Endodermal cell (in vitro differentiated cells): ENCODE measurements around the gene CHST6. TPM values are rescaled to one million over a fixed set of nuclear protein-coding genes. Genes with fewer than 3 reads are reported as not detected.
"Not testable (repeated sequence)": the region's sequence is repeated elsewhere in the genome, so short reads cannot be mapped to it uniquely, and the experiment has no call there.

ENCODE experiments used
- DNase-seq: peaks from one replicate; pipeline ENCODE4 v3.0.0-alpha.2; 2017
- H3K27ac ChIP-seq: 2 replicates; pipeline ENCODE4 v1.5.1; 2013; ENCODE audit warnings: mild to moderate bottlenecking, low read depth, low read length, moderate library complexity
- H3K27me3 ChIP-seq: 2 replicates; pipeline ENCODE4 v1.6.1; 2013; ENCODE audit warnings: mild to moderate bottlenecking, low read length, moderate library complexity; ENCODE audit not compliant: insufficient read depth, control insufficient read depth, poor library complexity, severe bottlenecking
- H3K36me3 ChIP-seq: 2 replicates; pipeline ENCODE4 v1.7.0; 2013; ENCODE audit warnings: mild to moderate bottlenecking, low read length, moderate library complexity; ENCODE audit not compliant: control insufficient read depth, insufficient read depth
- H3K4me1 ChIP-seq: one replicate; pipeline ENCODE4 v1.7.0; 2013; ENCODE audit warnings: low read length; ENCODE audit not compliant: control insufficient read depth, insufficient read depth
- H3K4me3 ChIP-seq: 2 replicates; pipeline ENCODE4 v1.5.1; 2013; ENCODE audit warnings: mild to moderate bottlenecking, low read length, moderate library complexity
- H3K9ac ChIP-seq: 2 replicates; pipeline ENCODE4 v1.6.1; 2013; ENCODE audit warnings: mild to moderate bottlenecking, low read length, moderate library complexity; ENCODE audit not compliant: poor library complexity, severe bottlenecking; ENCODE audit errors: extremely low read depth
- H3K9me3 ChIP-seq: 2 replicates; pipeline ENCODE4 v1.6.1; 2013; ENCODE audit warnings: mild to moderate bottlenecking, low read length, moderate library complexity; ENCODE audit not compliant: control insufficient read depth
- H3K27ac Mint-ChIP-seq: 2 replicates; pipeline ENCODE4 v1.8.0; 2020; ENCODE audit warnings: mixed read lengths
- H3K27me3 Mint-ChIP-seq: 2 replicates; pipeline ENCODE4 v1.8.0; 2021; ENCODE audit warnings: mild to moderate bottlenecking, mixed read lengths; ENCODE audit not compliant: insufficient read depth
- H3K36me3 Mint-ChIP-seq: 2 replicates; pipeline ENCODE4 v1.8.0; 2020; ENCODE audit warnings: low read depth, mixed read lengths
- H3K4me1 Mint-ChIP-seq: 2 replicates; pipeline ENCODE4 v1.8.0; 2020; ENCODE audit warnings: mixed read lengths
- H3K4me3 Mint-ChIP-seq: 2 replicates; pipeline ENCODE4 v1.8.0; 2020; ENCODE audit warnings: mild to moderate bottlenecking, moderate library complexity, mixed read lengths
- H3K9me3 Mint-ChIP-seq: 2 replicates; pipeline ENCODE4 v1.8.0; 2020; ENCODE audit warnings: mild to moderate bottlenecking, mixed read lengths
- WGBS, 2 experiments: methylation state at CpG; one replicate each; pipeline versions ENCODE4 v1.1.5 to v1.1.7; 2013; ENCODE audit warnings: missing lambda C conversion rate in 2 of 2, mixed read lengths in 1 of 2; ENCODE audit not compliant: insufficient coverage in 1 of 2, insufficient read length in 1 of 2; 5-methylcytosine and 5-hydroxymethylcytosine counted together
- long read RNA-seq, 4 experiments: library from polyadenylated mRNA in 2 of 4; library from RNA in 1 of 4; library from capped mRNA in 1 of 4; stranded (forward) in 3 of 4; unstranded in 1 of 4; transcript quantifications; one replicate each; pipeline ENCODE4 v2.0.0, GENCODE V29; 2020 to 2021; ENCODE audit warnings: inconsistent platforms in 1 of 4
- polyA plus RNA-seq, 2 experiments: library from polyadenylated mRNA; stranded (reverse); fragments of 50-300 nt; gene quantifications; one replicate each; pipeline ENCODE4 v1.2.3, GENCODE V29; 2013
- total RNA-seq, 2 donors: library from RNA; stranded (reverse); fragmentation: NEBNext Ultra II Directional in 1 of 2; extraction: Animal tissue kit (Norgen Biotek cat#: 25700) in 1 of 2; gene quantifications; 2 replicates in 1 of 2; 3 replicates in 1 of 2; pipeline ENCODE4 v1.2.1, GENCODE V29; 2021
- TF ChIP-seq, protein P1 (sequence below): fragments of 200-600 bp; sonication (generic); conservative IDR thresholded peaks from 2 replicates; pipeline ENCODE4 v1.5.0; 2021; ENCODE audit warnings: antibody characterized with exemption, mild to moderate bottlenecking

Gene CHST6
- 10 to 100 TPM; 13.5 to 15.9 TPM for total RNA-seq
- polyA plus RNA-seq (2013, experiment 1 of 2) = 6.5 TPM
- 6.6 TPM for polyA plus RNA-seq (2013, experiment 2 of 2)
- long read RNA-seq, experiment 1, partial matches to known transcripts = 0 of 7 reads
- long read RNA-seq, experiment 1, other reads (novel, unspliced or antisense) = 7 of 7 reads
- long read RNA-seq, experiment 2, partial matches to known transcripts = 0 of 2 reads
- long read RNA-seq, experiment 2, other reads (novel, unspliced or antisense) = 2 of 2 reads
- long read RNA-seq, experiment 3, full-length matches to known transcripts = 3 of 8 reads
- long read RNA-seq, experiment 3, partial matches to known transcripts = 0 of 8 reads
- long read RNA-seq, experiment 3, other reads (novel, unspliced or antisense) = 5 of 8 reads
- long read RNA-seq, experiment 4 = 0 reads

GRCh38 chr16:75495076-75495674 lies at the start of gene CHST6:
CHST6 (minus strand) TSS chr16:75495441; CDS start chr16:75479828, 15,613 bp downstream.
- DNase-seq = peak; percentile 93
- Mint-ChIP-seq H3K27ac (peak within 1 kb of the TSS; percentile 68), H3K4me1 (peaks cover 5% of the 10 kb centered on the region), H3K9me3 (no peaks in the 10 kb centered on the region), H3K4me3 (peak within 1 kb of the TSS; percentile 80), H3K27me3 (peaks cover 18% of the 10 kb centered on the region), H3K36me3 (no peaks in the 10 kb centered on the region)
- peak within 1 kb of the TSS; percentile 86 for H3K4me3 ChIP-seq
- WGBS, 2 experiments = 2% methylated on average over 17 to 43 of the region's 43 CpGs
- H3K9ac ChIP-seq = peak within 1 kb of the TSS; percentile 49
- peaks cover 13% of the 10 kb centered on the region for H3K27me3 ChIP-seq
- no peaks in the 10 kb centered on the region for H3K36me3 ChIP-seq
- TF ChIP-seq, protein P1, sequence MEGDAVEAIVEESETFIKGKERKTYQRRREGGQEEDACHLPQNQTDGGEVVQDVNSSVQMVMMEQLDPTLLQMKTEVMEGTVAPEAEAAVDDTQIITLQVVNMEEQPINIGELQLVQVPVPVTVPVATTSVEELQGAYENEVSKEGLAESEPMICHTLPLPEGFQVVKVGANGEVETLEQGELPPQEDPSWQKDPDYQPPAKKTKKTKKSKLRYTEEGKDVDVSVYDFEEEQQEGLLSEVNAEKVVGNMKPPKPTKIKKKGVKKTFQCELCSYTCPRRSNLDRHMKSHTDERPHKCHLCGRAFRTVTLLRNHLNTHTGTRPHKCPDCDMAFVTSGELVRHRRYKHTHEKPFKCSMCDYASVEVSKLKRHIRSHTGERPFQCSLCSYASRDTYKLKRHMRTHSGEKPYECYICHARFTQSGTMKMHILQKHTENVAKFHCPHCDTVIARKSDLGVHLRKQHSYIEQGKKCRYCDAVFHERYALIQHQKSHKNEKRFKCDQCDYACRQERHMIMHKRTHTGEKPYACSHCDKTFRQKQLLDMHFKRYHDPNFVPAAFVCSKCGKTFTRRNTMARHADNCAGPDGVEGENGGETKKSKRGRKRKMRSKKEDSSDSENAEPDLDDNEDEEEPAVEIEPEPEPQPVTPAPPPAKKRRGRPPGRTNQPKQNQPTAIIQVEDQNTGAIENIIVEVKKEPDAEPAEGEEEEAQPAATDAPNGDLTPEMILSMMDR = no peak
- H3K27ac ChIP-seq = no peak within 1 kb of the TSS
- H3K4me1 ChIP-seq = no peaks in the 10 kb centered on the region
- no peaks in the 10 kb centered on the region for H3K9me3 ChIP-seq

GRCh38 chr16:75542462-75542861 lies 47.2 kb upstream of the CHST6 start:
- not testable (repeated sequence) for H3K4me1 Mint-ChIP-seq, H3K27ac Mint-ChIP-seq, DNase-seq, H3K4me1 ChIP-seq, H3K9ac ChIP-seq, H3K27me3 ChIP-seq, H3K9me3 ChIP-seq, H3K9me3 Mint-ChIP-seq, H3K27ac ChIP-seq, H3K27me3 Mint-ChIP-seq, H3K4me3 ChIP-seq, H3K4me3 Mint-ChIP-seq, H3K36me3 ChIP-seq
- peaks cover 25% of the 10 kb centered on the region for H3K36me3 Mint-ChIP-seq
- 93% methylated on average over 8 of the region's 8 CpGs; no CpG with 5 or more reads in 1 of the 2 experiments for WGBS, 2 experiments

DNA sequence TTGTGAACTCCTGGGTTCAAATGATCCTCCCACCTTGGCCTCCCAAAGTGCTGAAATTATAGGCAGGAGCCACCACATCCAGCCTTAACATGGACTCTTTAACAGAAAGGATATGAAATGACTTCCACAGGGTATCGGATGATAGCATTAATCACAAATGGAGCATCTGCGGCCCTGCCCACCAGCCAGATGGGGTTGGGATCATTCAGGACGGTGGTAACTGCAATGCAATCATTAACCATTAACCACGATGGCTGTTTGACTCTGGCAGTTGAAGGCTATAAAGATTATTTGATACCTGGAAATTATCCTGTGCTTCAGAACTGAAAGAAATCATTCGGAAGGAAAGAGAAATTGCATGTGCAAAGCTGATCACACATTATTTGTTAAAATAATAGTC lies 46.0 kb upstream of the CHST6 start:
- TF ChIP-seq, protein P1 = no peak
- Mint-ChIP-seq H3K27ac (no peak overlapping the region), H3K27me3 (no peaks in the 10 kb centered on the region), H3K9me3 (no peaks in the 10 kb centered on the region), H3K4me1 (no peaks in the 10 kb centered on the region), H3K4me3 (no peak overlapping the region), H3K36me3 (peaks cover 25% of the 10 kb centered on the region)
- no peaks in the 10 kb centered on the region for H3K27me3 ChIP-seq
- H3K27ac ChIP-seq = no peak overlapping the region
- no peaks in the 10 kb centered on the region for H3K9me3 ChIP-seq
- H3K9ac ChIP-seq = no peak overlapping the region
- no peaks in the 10 kb centered on the region for H3K36me3 ChIP-seq
- 90 to 94% methylated on average over 4 to 5 of the region's 5 CpGs for WGBS, 2 experiments
- H3K4me3 ChIP-seq = no peak overlapping the region
- DNase-seq = no peak
- peaks cover 2% of the 10 kb centered on the region for H3K4me1 ChIP-seq

- DNase-seq, H3K27me3 Mint-ChIP-seq, H3K9me3 ChIP-seq, H3K4me3 Mint-ChIP-seq, H3K9me3 Mint-ChIP-seq, H3K36me3 ChIP-seq, H3K27ac ChIP-seq, H3K4me3 ChIP-seq, H3K4me1 Mint-ChIP-seq, H3K4me1 ChIP-seq, H3K9ac ChIP-seq, H3K27ac Mint-ChIP-seq, H3K27me3 ChIP-seq: not testable (repeated sequence)
- WGBS, 2 experiments = 100% methylated on average over 2 of the region's 10 CpGs; no CpG with 5 or more reads in 1 of the 2 experiments
- H3K36me3 Mint-ChIP-seq = peaks cover 15% of the 10 kb centered on the region
Measured at GRCh38 chr16:75538882-75539565, 43.8 kb upstream of the CHST6 start.
